Left cardiac atrium (tissue), 4 donors: ENCODE measurements around the gene CSF1R. TPM values are rescaled to one million over a fixed set of nuclear protein-coding genes. Genes with fewer than 3 reads are reported as not detected.

Experiments used
- ATAC-seq, 2 donors: fragments of 200-7000 bp; cut with Tn5 transposase; one replicate each; pipeline ENCODE4 v1.9.1; 2020; ENCODE audit warnings: mild to moderate bottlenecking in 2 of 2, moderate library complexity in 2 of 2
- DNase-seq: peaks from one replicate; pipeline ENCODE4 v3.0.0-alpha.2; 2020
- intact Hi-C, 2 donors: fragments of 100-400 bp; cut with DNase I; formaldehyde crosslinking; loops; one replicate each; pipeline versions ENCODE4 v1.14.1 to v1.15.1; 2022 to 2023
- total RNA-seq, 2 donors: library from RNA; stranded (reverse); fragmentation: NEBNext Ultra II Directional; extraction: Animal tissue kit (Norgen Biotek cat#: 25700); gene quantifications; one replicate each; pipeline ENCODE4 v1.2.1, GENCODE V29; 2021
- donor health status: DM: no; HTN: yes; CAD: no.
- donor health status: DM: no; HTN: yes; CAD: no; lungs with severe emphysema.
- donor health status: DM: yes; HTN: yes; CAD: no.
- donor health status: Dilated cardiomyopathy.

Gene CSF1R
- total RNA-seq, 2 donors from 2014 or later, result 18.3 to 41.6 TPM

DNA sequence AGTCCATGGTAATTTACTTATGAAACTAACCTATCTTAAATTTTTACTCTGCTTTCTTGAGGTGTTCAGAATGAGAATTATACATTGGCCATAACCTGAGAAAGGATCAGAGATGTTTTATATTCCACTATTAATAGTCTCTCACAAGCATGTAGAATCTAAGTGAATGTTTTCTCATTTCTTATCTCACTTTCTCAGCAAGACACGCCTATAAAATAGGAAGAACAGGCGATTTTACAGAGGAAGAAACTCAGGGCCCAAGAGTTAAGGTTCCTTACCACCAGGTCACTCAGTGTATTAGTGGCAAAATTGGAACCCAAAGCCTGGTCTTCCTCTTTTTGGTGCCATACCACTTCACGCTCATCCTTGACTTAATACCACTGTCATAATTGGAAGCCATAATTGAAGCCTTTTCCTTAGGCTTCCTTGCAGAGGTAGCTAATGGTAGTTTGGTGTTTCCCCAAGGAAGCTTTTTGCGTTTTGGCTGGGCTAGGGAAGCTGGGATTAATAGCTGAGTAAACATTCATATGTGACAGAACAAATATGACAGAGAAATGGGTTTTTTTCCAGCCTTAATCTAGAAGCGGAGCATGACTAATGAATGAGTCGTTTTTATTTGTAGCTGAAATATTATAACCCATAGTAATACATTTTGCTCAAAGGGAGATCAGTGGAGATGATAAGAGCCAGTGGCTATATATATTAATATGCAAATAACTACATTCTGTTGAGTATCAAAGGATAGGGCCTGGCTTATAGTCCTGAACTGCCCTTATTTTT, 68.9 kb downstream of the CSF1R start:
- ATAC-seq (no peak), DNase-seq (no peak)
- intact Hi-C loops, result no loop called here

DNA sequence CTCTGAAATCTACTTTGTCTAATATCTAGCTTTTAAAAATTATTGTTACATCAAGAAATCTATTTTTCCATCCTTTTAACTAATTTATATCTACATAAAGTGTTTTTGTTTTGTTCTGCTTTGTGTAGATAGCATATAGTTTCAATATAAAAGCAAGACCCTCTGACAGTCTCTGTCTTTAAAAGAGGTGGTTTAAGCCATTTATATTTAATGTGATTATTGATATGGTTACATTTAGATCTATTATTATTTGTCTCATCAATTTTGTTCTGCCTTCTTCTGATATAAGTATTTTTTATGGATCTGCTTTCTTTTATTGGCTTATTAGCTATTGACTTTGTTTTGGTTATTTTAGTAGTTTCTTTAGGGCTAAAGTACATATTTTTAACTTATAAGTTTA, 69.8 kb downstream of the CSF1R start:
- ATAC-seq, result no peak
- intact Hi-C loops, result no loop called here

DNA sequence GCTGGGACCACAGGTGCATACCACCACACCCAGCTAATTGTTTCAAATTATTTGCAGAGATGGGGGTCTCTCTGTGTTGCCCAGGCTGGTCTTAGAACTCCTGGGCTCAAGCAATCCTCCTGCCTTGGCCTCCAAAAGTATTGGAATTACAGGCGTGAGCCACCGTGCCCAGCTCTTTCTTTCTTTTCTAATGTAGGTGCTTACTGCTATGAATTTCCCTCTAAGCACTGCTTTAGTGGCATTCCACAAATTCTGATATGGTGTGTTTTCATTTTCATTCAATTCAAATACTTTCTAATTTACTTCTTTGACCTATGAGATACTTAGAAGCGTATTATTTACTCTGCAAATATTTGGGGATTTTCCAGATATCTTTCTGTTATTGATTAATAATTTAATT, 70.9 kb downstream of the CSF1R start:
- no peak for DNase-seq
- ATAC-seq, result no peak
- intact Hi-C loops, result no loop called here

More for the DNA sequence above, 69.8 kb downstream of the CSF1R start:
- DNase-seq, result no peak

DNA sequence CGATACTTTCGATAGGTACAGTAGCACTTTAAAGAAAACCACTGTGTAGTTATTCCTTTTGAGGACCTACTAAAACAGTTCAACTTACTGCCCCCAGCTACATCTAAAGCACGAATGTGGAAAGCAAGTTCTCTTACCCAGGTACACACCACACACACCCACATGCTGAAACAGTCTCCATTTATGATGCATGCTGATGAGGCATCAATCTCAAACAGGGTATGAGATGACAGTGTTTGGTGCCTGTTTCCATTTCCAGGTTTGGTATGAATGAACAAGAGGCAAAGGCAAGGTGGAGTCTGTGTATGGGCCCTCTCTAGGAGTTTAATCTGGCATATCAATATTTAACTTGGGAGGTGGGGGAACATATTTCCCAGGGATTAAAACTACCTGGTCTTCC, 71.9 kb downstream of the CSF1R start:
- intact Hi-C loops, result no loop called here
- no peak for ATAC-seq
- DNase-seq, result no peak

DNA sequence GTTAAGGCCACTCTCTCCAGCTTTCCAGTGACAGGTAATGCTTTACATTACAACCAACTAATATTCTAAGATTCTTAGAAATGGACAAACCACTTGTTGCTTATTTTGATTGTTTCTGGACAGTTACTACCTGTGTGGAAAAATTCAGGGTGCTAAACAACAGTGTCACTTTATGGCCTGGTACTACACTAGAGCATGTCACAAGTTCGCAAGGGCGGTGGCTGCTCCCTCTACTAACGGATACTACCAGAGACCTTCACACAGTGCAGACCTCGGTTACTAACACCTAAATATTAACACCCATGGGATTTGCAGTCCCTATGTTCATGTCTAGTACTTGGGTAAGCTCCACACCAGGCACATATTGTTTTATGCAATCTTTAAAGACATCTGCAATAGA, 72.4 kb downstream of the CSF1R start:
- peak in 1 of 2 donors; percentile 15 for ATAC-seq

DNA sequence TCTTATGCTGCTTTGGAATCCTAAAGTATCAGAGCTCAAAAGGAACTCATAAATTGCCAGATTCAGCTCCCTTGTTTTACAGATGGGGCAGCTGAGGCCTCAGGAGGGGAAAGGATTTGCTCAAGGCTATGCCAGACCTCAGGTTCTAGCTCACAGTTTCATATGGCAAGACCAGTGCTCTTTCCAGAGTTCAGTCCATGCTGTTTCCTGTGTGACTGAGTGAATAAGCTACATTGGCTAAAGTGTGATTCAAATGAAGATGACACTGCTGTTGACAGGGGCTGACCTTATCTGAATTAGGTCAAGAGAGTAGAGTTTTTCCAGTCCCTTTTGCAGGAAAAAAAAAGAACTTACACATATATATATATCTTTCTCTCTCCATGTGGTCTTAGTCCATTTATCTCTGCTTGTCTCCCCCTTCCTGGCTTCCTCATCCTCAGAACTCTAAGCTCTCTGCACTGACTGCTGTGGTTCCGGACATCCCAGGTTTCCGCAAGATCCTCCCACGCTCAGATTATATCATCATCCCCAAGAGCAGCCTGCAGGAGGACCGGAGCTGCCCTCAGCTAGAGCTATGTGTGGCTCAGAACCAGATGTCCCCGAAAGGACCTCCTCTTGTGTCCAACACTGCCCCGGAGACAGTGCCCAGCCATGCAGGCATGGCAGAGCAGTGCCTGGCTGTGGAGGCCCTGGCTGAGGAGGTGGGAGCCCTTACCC, 76.5 kb downstream of the CSF1R start:
- ATAC-seq (peak in 1 of 2 donors; percentile 55), DNase-seq (no peak)
- intact Hi-C loops, result no loop called here

More for the DNA sequence above, 72.4 kb downstream of the CSF1R start:
- intact Hi-C loops, result no loop called here
- DNase-seq, result no peak

DNA sequence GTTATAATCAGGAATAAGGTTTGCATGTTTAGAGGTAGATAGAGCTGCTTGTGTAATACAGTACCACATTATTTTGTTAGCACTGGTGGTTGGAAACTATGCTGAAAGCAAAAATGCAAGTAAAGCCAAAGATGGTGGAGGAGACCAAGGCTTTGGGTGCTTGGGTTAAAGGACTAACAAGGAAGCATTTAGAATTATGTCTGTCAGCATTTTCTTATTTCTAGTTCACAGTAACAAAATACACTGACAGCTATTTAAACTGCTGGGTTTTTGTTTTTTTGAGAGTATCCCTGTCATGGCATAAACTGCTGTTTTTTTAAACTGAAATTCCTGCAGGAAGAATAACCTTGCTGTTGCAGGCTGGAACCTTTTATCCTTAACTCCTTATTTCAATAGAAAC, 79.3 kb downstream of the CSF1R start:
- no peak for DNase-seq
- intact Hi-C loops, result no loop called here
- no peak for ATAC-seq

DNA sequence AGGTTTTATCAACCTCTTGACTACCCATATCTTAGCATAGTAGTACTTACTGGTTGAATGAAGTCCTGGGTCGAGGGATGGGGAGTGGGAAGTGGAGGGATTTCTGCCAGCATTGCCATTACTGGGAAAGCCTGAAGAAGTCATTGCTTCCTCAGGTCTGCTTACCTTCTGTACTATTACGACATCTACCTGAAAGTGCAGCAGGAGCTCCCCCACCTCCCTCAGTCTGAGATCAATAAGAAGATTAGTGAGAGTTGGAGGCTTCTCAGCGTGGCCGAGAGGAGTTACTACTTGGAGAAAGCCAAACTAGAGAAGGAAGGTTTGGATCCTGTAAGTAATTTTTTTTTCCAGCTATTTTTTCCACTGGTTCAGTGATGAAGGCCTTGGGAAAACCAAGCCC, 80.0 kb downstream of the CSF1R start:
- DNase-seq, result no peak
- intact Hi-C loops, result no loop called here
- ATAC-seq, result no peak

Other genes with a start within 250 kb of the CSF1R start
- under 1 TPM in 1 of 2 donors, not detected in 1; 0.16 TPM for gene PDE6A, start 141.8 kb downstream of the CSF1R start, total RNA-seq
- gene SLC26A2, start 125.8 kb downstream of the CSF1R start, total RNA-seq, result 10 to 100 TPM in 1 of 2 donors, 1 to 10 TPM in 1; 6.3 to 12.6 TPM
- gene TIGD6, start 85.9 kb downstream of the CSF1R start, total RNA-seq, result 1 to 10 TPM; 3.3 to 4.1 TPM
- gene HMGXB3, start 85.8 kb downstream of the CSF1R start, total RNA-seq, result 10 to 100 TPM; 14.1 to 22.1 TPM
- gene PDGFRB, start 69.3 kb upstream of the CSF1R start, total RNA-seq, result 10 to 100 TPM; 62.9 to 68.3 TPM
- gene CDX1, start 80.2 kb upstream of the CSF1R start, total RNA-seq, result not detected
- not detected for gene SLC6A7, start 103.5 kb upstream of the CSF1R start, total RNA-seq
- 10 to 100 TPM; 10.8 to 16.3 TPM for gene CAMK2A, start 203.2 kb upstream of the CSF1R start, total RNA-seq
- gene ARSI, start 216.4 kb upstream of the CSF1R start, total RNA-seq, result under 1 TPM; 0.68 to 0.84 TPM